HUES48 (cell line): ENCODE data around the gene TGM4.
"Not testable (repeated sequence)": the region's sequence is repeated elsewhere in the genome, so short reads cannot be mapped to it uniquely, and the experiment has no call there.

ENCODE experiments used
- H3K27ac ChIP-seq: one replicate; pipeline ENCODE4 v1.7.0; 2013; ENCODE audit warnings: low read depth, low read length, inconsistent platforms
- H3K27me3 ChIP-seq: 2 replicates; pipeline ENCODE4 v1.6.1; 2013; ENCODE audit warnings: mild to moderate bottlenecking, low read length; ENCODE audit not compliant: control insufficient read depth, insufficient read depth
- H3K36me3 ChIP-seq: 2 replicates; pipeline ENCODE4 v1.6.1; 2013; ENCODE audit warnings: low read length; ENCODE audit not compliant: control insufficient read depth, insufficient read depth
- H3K4me1 ChIP-seq: 2 replicates; pipeline ENCODE4 v1.6.1; 2013; ENCODE audit warnings: mild to moderate bottlenecking, low read length; ENCODE audit not compliant: control insufficient read depth, insufficient read depth
- H3K4me3 ChIP-seq: 2 replicates; pipeline ENCODE4 v1.5.1; 2013; ENCODE audit warnings: mild to moderate bottlenecking, low read depth, low read length
- H3K9ac ChIP-seq: 2 replicates; pipeline ENCODE4 v1.6.1; 2013; ENCODE audit warnings: mild to moderate bottlenecking, low read depth, low read length, moderate library complexity
- H3K9me3 ChIP-seq: 2 replicates; pipeline ENCODE4 v1.6.1; 2013; ENCODE audit warnings: low read length; ENCODE audit not compliant: control insufficient read depth, insufficient read depth

The TGM4 gene

GRCh38 chr3:44931791-44932190 lies 57.4 kb downstream of the TGM4 start:
- H3K9me3 ChIP-seq = no peaks in the 10 kb centered on the region
- peaks cover 12% of the 10 kb centered on the region for H3K4me1 ChIP-seq
- no peaks in the 10 kb centered on the region for H3K27me3 ChIP-seq
- no peak overlapping the region for H3K4me3 ChIP-seq
- H3K36me3 ChIP-seq = peaks cover 69% of the 10 kb centered on the region
- no peak overlapping the region for H3K9ac ChIP-seq
- peak overlapping the region; percentile 68 for H3K27ac ChIP-seq

DNA sequence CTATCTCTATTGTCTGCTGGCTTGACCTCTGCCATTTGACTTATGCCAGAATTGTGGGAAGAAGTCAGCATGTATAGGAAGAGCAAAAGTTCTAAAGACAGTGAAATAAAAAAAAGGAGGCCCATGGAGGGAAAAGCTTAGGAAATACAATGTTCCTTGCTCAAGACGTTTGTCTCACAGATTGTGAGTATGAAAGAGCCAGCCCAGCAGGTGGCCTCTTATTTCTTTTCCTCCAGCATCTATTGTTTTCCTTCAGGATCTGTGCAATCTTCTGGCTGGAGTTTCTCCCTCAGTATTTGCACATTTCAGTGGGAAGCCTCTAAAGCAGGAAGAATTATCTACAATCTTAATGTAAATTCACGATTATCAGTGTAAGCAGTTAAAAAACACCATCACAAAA lies 57.9 kb downstream of the TGM4 start:
- Histone ChIP-seq H3K27me3 (no peaks in the 10 kb centered on the region), H3K9me3 (no peaks in the 10 kb centered on the region), H3K4me1 (peaks cover 12% of the 10 kb centered on the region), H3K4me3 (no peak overlapping the region), H3K27ac (peak overlapping the region; percentile 68), H3K36me3 (peaks cover 67% of the 10 kb centered on the region), H3K9ac (no peak overlapping the region)

GRCh38 chr3:44932986-44933944 lies 58.9 kb downstream of the TGM4 start:
- Histone ChIP-seq H3K36me3 (peaks cover 66% of the 10 kb centered on the region), H3K4me3 (no peak overlapping the region), H3K4me1 (peaks cover 12% of the 10 kb centered on the region), H3K9me3 (no peaks in the 10 kb centered on the region), H3K9ac (no peak overlapping the region), H3K27me3 (no peaks in the 10 kb centered on the region), H3K27ac (peak overlapping the region; percentile 40)

DNA sequence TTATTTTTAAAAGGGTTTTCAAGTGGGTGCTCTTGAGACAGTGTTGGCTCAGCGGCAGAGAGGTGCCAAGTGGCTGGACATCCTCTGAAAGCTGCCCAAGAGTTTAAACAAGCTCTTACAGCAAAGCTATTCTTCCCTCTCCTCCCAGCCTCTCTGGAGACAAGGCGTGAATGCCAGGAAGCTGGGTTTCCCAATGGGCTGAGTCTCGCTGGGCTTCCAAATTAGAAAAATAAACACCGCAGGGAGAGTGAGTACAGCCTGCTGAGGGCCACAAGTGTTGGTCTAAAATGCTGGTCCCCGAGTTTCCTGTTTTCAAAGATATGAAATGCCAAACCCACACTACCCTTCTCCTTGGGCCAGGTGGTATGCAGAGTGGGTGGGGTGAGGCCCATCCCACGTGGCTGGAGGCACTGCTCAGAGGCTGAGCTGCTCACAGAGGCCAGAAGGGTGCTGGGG lies 65.2 kb downstream of the TGM4 start:
- Histone ChIP-seq H3K9me3 (no peaks in the 10 kb centered on the region), H3K4me1 (no peaks in the 10 kb centered on the region), H3K27ac (no peak overlapping the region), H3K4me3 (no peak overlapping the region), H3K36me3 (peaks cover 64% of the 10 kb centered on the region), H3K27me3 (no peaks in the 10 kb centered on the region), H3K9ac (no peak overlapping the region)

DNA sequence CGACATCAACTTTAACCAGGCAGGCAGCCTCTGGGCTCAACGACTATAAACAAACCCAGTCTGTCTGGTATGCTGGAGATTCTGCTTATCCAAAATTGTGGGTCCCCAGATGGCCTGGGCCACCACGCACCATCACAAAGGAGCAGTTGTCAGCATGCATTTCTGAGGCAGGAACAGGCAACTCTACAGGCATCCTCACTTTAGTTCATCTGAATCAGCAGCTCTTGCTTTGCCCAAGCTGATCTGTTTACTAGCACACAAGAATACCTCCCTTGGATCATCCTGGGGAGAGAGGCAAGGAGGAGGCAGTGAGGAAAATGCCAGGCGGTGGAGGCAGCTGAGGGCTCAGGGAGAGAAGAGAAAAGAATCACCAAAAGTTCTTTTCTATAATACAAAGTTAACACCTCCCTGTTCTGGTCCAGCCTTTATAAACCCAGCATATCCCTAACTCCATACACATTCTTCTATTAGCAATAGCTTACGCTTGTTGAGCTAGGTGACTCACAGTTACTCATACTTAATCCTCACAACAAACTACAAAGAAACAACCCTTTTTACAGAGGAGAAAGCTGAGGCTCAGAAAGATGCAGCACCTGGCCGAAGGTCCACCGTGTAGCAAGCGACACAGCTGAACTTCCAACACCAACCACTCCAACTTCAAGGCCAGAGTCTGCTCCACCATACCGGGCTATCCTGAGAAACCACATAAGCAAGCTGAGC lies 68.0 kb downstream of the TGM4 start:
- Histone ChIP-seq H3K9ac (no peak overlapping the region), H3K36me3 (peaks cover 65% of the 10 kb centered on the region)

DNA sequence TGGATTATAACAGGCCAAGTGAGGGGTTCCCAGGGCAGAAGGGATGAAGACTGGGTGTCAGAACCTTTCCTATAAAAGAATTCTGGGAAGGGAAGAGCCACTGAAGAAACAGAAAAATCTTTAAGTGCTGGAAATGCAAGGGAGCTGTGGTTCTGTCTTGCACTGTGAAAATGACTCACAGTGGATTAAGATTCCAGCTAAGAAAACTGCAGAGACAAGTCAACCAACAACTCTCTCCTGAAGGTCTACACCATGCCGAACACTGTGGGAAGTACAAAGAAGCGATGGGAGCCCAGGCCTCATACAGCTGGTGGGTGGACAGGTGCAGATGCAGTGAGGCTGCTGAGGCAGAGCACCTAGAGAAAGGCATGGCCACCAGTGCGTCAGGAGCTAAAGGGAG lies 73.8 kb downstream of the TGM4 start:
- Histone ChIP-seq H3K4me3 (no peak overlapping the region), H3K27me3 (no peaks in the 10 kb centered on the region), H3K9me3 (no peaks in the 10 kb centered on the region), H3K9ac (no peak overlapping the region), H3K4me1 (peaks cover 15% of the 10 kb centered on the region), H3K36me3 (peaks cover 19% of the 10 kb centered on the region), H3K27ac (no peak overlapping the region)

More for the DNA sequence above, 68.0 kb downstream of the TGM4 start:
- no peaks in the 10 kb centered on the region for H3K4me1 ChIP-seq
- H3K9me3 ChIP-seq = no peaks in the 10 kb centered on the region
- H3K27ac ChIP-seq = no peak overlapping the region
- no peak overlapping the region for H3K4me3 ChIP-seq
- no peaks in the 10 kb centered on the region for H3K27me3 ChIP-seq

GRCh38 chr3:44949770-44950169 lies 75.4 kb downstream of the TGM4 start:
- H3K4me1 ChIP-seq = peaks cover 15% of the 10 kb centered on the region
- not testable (repeated sequence) for H3K4me3 ChIP-seq, H3K9ac ChIP-seq, H3K9me3 ChIP-seq, H3K27me3 ChIP-seq
- peaks cover 24% of the 10 kb centered on the region; the same call in 1 of the 2 replicates for H3K36me3 ChIP-seq
- peak overlapping the region; percentile 53 for H3K27ac ChIP-seq

DNA sequence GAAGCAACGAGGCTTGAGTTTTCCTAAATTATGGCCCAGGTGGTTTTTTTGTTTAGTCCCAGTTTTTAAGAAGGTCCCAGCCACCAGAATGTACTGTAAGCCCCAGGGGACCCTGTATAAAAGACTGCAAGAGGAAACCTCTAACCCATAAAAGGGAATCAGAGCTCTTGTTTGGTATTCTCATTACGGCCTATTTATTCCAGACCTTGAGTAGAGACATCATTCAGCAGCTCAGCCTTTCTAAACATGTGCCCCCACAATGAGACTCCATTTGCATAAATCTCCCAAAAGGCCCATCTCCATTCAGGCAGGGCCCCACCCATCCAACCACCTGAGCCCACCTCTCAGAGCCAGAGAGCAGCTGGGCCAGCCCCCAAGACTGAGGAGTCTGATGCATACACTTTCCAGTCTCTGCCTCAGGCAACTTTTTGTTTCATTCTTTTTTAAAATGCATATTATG lies 75.9 kb downstream of the TGM4 start:
- Histone ChIP-seq H3K9ac (no peak overlapping the region), H3K27ac (peak overlapping the region; percentile 53)

DNA sequence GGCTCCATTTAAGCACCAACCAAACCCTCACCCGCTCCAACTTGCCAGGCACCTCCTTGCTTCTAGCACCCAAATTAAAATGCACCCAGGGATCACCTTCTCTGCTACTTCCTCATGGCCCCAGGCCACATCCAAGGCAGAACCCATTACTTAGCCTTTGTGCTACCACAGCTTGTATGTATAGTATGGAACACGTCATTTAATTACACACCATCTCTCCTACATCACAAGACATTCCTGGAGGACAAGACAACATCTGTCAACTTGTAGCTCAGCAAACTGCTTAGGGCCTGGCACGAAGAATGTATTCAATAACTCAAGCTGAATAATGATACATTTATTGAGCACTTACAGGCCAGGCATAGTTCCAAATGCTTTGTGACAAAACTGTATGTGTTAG lies 78.3 kb downstream of the TGM4 start:
- peaks cover 32% of the 10 kb centered on the region; the same call in 1 of the 2 replicates for H3K36me3 ChIP-seq

More for the DNA sequence above, 75.9 kb downstream of the TGM4 start:
- H3K4me1 ChIP-seq = peaks cover 15% of the 10 kb centered on the region
- H3K4me3 ChIP-seq = no peak overlapping the region
- no peaks in the 10 kb centered on the region for H3K27me3 ChIP-seq
- H3K9me3 ChIP-seq = no peaks in the 10 kb centered on the region
- peaks cover 23% of the 10 kb centered on the region; the same call in 1 of the 2 replicates for H3K36me3 ChIP-seq

GRCh38 chr3:44954304-44954703 lies 79.9 kb downstream of the TGM4 start:
- Histone ChIP-seq H3K36me3 (peaks cover 48% of the 10 kb centered on the region), H3K27me3 (no peaks in the 10 kb centered on the region), H3K4me1 (peaks cover 15% of the 10 kb centered on the region), H3K27ac (no peak overlapping the region), H3K4me3 (no peak overlapping the region), H3K9me3 (no peaks in the 10 kb centered on the region), H3K9ac (no peak overlapping the region)

More for the DNA sequence above, 78.3 kb downstream of the TGM4 start:
- Histone ChIP-seq H3K9ac (no peak overlapping the region), H3K27ac (no peak overlapping the region), H3K4me1 (peaks cover 15% of the 10 kb centered on the region), H3K27me3 (no peaks in the 10 kb centered on the region), H3K4me3 (no peak overlapping the region), H3K9me3 (no peaks in the 10 kb centered on the region)

- Histone ChIP-seq H3K4me3 (no peak overlapping the region), H3K4me1 (peaks cover 14% of the 10 kb centered on the region), H3K36me3 (peaks cover 51% of the 10 kb centered on the region), H3K9me3 (no peaks in the 10 kb centered on the region), H3K9ac (no peak overlapping the region), H3K27me3 (no peaks in the 10 kb centered on the region), H3K27ac (no peak overlapping the region)
Observed at GRCh38 chr3:44954962-44955361, 80.6 kb downstream of the TGM4 start.
